Nephron (organoid): Measurements from ENCODE around the gene SSBP3.

Experiments
- H3K27ac Mint-ChIP-seq, 3 experiments: 2 replicates each; pipeline ENCODE4 v1.8.0; 2020; ENCODE audit warnings: mixed read lengths in 3 of 3, mild to moderate bottlenecking in 2 of 3, moderate library complexity in 1 of 3
- H3K27me3 Mint-ChIP-seq: 2 replicates; pipeline ENCODE4 v1.8.0; 2021; ENCODE audit warnings: low read depth, mild to moderate bottlenecking, moderate library complexity, mixed read lengths
- H3K36me3 Mint-ChIP-seq: 2 replicates; pipeline ENCODE4 v1.8.0; 2020; ENCODE audit warnings: low read depth, mixed read lengths
- H3K4me1 Mint-ChIP-seq: 2 replicates; pipeline ENCODE4 v1.8.0; 2020; ENCODE audit warnings: mixed read lengths
- H3K4me3 Mint-ChIP-seq, 3 experiments: 2 replicates each; pipeline ENCODE4 v1.8.0; 2020; ENCODE audit warnings: mild to moderate bottlenecking in 3 of 3, mixed read lengths in 3 of 3, moderate library complexity in 2 of 3
- H3K9me3 Mint-ChIP-seq: 2 replicates; pipeline ENCODE4 v1.8.0; 2020; ENCODE audit warnings: mixed read lengths
- TF ChIP-seq, protein P1 (sequence below), 3 experiments: fragments of 200-600 bp; sonication (generic); IDR thresholded peaks; one replicate each; pipeline ENCODE4 v1.5.0; 2021; ENCODE audit warnings: antibody characterized with exemption in 3 of 3; ENCODE audit not compliant: unreplicated experiment in 3 of 3

The SSBP3 gene

DNA sequence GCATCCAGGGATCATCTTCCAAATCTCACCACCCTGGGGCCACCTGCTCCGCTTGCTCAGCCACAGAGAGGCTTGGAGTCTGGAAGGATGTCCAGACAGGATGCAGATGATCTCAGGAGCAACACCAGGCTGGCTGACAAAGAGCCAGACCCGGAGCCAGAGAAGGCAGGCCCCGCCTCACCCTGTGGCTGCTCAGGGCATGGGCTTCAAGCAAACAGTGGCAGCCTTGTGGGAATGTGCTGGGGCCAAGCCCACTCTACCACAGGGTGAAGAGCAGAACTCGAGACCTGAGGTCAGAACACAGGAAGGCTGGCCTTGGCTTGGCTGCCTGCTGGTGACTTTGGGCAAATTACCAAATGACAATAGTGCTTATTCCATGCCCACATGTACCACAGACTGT lies 160.7 kb downstream of the SSBP3 start:
- Mint-ChIP-seq H3K4me3 (no peak overlapping the region), H3K27ac (peak overlapping the region in 1 of 3 experiments; percentile 58), H3K4me1 (peaks cover 32% of the 10 kb centered on the region), H3K27me3 (no peaks in the 10 kb centered on the region), H3K36me3 (peaks cover 57% of the 10 kb centered on the region), H3K9me3 (no peaks in the 10 kb centered on the region)
- TF ChIP-seq, protein P1, sequence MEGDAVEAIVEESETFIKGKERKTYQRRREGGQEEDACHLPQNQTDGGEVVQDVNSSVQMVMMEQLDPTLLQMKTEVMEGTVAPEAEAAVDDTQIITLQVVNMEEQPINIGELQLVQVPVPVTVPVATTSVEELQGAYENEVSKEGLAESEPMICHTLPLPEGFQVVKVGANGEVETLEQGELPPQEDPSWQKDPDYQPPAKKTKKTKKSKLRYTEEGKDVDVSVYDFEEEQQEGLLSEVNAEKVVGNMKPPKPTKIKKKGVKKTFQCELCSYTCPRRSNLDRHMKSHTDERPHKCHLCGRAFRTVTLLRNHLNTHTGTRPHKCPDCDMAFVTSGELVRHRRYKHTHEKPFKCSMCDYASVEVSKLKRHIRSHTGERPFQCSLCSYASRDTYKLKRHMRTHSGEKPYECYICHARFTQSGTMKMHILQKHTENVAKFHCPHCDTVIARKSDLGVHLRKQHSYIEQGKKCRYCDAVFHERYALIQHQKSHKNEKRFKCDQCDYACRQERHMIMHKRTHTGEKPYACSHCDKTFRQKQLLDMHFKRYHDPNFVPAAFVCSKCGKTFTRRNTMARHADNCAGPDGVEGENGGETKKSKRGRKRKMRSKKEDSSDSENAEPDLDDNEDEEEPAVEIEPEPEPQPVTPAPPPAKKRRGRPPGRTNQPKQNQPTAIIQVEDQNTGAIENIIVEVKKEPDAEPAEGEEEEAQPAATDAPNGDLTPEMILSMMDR (IDR thresholded peaks at IDR 0.05; ENCODE audit: unreplicated experiment in 3 of 3) = no peak

DNA sequence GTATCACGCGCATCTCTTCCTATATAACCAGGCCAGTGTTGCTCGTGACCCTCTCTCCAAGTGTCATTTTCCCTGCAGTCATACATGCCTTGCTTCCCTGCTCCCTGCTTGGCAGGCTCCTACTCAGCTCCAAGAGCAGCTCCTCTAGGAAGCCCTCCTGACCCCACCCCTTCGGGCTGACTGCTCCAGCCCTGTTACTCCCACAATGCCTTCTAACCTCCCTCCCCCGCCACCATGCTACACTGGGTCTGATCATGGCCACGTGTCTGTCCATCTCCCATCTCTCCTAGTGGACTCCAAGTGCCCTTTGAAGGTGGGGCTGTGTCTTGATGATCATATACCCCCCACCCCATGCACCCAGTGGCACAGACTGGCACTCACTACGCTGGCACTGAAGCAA lies 161.5 kb downstream of the SSBP3 start:
- H3K27me3 Mint-ChIP-seq = no peaks in the 10 kb centered on the region
- H3K36me3 Mint-ChIP-seq = peaks cover 55% of the 10 kb centered on the region

DNA sequence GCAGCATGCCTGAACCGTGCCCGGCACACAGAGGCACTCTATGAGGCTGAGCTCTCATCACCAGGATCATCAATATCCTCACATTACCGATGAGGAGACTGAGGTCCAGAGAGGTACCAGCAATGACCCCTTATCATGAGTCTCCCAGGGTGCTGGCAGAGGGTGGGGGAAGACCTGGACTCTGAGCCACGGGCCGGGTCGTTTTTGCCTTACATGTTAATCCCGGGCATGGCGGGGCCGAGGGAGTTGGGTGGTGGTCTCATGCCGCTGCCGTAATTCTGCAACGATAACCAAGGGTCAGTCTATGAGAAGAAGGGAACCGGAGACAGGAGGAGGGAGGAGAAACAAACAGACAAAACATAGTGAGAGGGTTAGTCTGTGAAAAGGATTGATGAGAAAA lies 163.2 kb downstream of the SSBP3 start:
- H3K4me1 Mint-ChIP-seq = peaks cover 18% of the 10 kb centered on the region
- H3K27ac Mint-ChIP-seq = peak overlapping the region in 2 of 3 experiments; percentile 18 to 40
- H3K4me3 Mint-ChIP-seq = no peak overlapping the region
- H3K36me3 Mint-ChIP-seq = peaks cover 61% of the 10 kb centered on the region
- H3K27me3 Mint-ChIP-seq = no peaks in the 10 kb centered on the region
- H3K9me3 Mint-ChIP-seq = no peaks in the 10 kb centered on the region
- TF ChIP-seq, protein P1 (IDR thresholded peaks at IDR 0.05; ENCODE audit: unreplicated experiment in 3 of 3) = no peak

More for the DNA sequence above, 161.5 kb downstream of the SSBP3 start:
- no peaks in the 10 kb centered on the region for H3K9me3 Mint-ChIP-seq
- H3K27ac Mint-ChIP-seq = peak overlapping the region in 2 of 3 experiments; percentile 58 to 61
- no peak overlapping the region for H3K4me3 Mint-ChIP-seq
- TF ChIP-seq, protein P1 (IDR thresholded peaks at IDR 0.05; ENCODE audit: unreplicated experiment in 3 of 3) = no peak
- H3K4me1 Mint-ChIP-seq = peaks cover 24% of the 10 kb centered on the region

DNA sequence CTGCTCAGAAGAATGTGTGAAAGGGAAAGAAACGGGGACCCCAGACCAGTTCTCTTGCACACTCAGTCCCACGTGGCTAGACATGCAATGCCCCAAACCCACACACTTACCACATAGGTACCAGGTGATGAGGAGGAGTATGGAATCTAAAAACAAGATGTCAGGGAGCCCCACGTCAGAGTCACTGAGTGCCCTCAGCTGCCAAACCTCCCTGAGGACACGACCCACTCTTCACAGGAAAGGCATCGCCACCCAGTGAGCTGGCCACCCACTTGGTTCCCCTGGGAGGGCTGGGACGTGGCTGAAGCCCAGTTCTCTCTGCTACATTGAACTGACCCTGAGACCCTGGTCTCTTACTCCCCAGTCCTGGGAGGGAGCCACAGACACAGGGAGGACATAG lies 164.8 kb downstream of the SSBP3 start:
- no peak overlapping the region for H3K4me3 Mint-ChIP-seq
- H3K4me1 Mint-ChIP-seq = peaks cover 15% of the 10 kb centered on the region
- peaks cover 73% of the 10 kb centered on the region for H3K36me3 Mint-ChIP-seq
- H3K27me3 Mint-ChIP-seq = no peaks in the 10 kb centered on the region
- H3K27ac Mint-ChIP-seq = no peak overlapping the region
- no peaks in the 10 kb centered on the region for H3K9me3 Mint-ChIP-seq
- TF ChIP-seq, protein P1 (IDR thresholded peaks at IDR 0.05; ENCODE audit: unreplicated experiment in 3 of 3) = no peak

DNA sequence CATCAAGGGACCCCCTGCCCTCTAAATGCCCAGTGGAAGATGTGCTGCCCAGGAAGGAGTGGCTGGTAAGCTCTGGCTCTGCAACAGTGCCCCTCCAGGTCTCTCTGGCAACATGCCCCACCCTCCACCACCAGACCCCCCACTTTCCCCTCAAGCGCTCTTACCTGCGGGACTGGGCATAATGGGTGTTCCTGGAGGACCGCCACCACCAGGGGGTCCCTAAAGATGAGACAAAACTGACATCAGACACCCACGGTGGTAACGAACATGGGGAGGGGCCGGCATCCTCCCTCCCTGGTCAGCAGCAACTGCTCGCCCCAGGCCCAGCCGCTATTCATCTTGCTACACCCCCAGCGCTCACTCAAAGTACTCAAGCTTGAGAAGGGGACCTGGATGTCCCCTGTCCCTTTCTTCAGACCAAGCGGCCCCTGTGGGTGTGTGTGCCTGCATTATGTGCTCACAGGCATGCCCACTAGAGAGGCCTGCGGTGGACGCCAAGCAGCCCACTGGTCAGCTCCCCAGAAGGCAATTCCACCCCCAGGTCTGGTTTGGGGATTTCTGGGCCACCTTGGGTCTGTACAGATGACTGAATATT lies 165.4 kb downstream of the SSBP3 start:
- Mint-ChIP-seq H3K27ac (no peak overlapping the region), H3K4me3 (no peak overlapping the region), H3K36me3 (peaks cover 74% of the 10 kb centered on the region), H3K4me1 (peaks cover 12% of the 10 kb centered on the region), H3K27me3 (no peaks in the 10 kb centered on the region), H3K9me3 (no peaks in the 10 kb centered on the region)
- TF ChIP-seq, protein P1 (IDR thresholded peaks at IDR 0.05; ENCODE audit: unreplicated experiment in 3 of 3) = no peak

DNA sequence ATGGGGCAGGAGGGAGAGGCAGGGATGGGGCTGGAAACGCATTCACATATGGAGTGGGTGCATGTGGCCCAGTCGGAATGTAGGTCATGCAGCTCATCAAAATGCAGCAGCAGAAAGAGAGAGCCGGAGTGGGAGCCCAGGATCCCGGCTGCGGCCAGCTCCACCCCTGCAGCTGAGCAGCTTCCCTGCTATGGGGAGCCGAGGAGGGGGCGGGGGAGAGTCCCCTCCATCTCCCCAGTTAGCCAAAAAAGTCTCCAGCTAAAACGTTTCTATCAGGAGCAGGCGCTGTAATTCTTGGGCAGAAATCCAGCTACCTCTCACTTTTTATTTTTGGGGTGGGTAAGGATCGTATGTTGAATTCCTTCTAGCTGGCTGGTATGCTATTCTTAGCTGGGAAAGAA lies 166.6 kb downstream of the SSBP3 start:
- TF ChIP-seq, protein P1 (IDR thresholded peaks at IDR 0.05; ENCODE audit: unreplicated experiment in 3 of 3) = no peak
- Mint-ChIP-seq H3K27ac (peak overlapping the region in 1 of 3 experiments; percentile 61), H3K27me3 (no peaks in the 10 kb centered on the region), H3K4me3 (no peak overlapping the region), H3K4me1 (peaks cover 2% of the 10 kb centered on the region), H3K36me3 (peaks cover 73% of the 10 kb centered on the region), H3K9me3 (peaks cover 4% of the 10 kb centered on the region)
